Fibroblast of villous mesenchyme (primary cell): ENCODE data around the gene KCNJ6. TPM values are rescaled to one million over a fixed set of nuclear protein-coding genes. Genes with fewer than 3 reads are reported as not detected.

Experiments
- DNase-seq: peaks from one replicate; pipeline ENCODE4 v3.0.0-alpha.2; 2010; ENCODE audit warnings: low read depth
- H3K4me3 ChIP-seq: 2 replicates; pipeline ENCODE4 v1.5.1; 2011; ENCODE audit warnings: low read depth, mild to moderate bottlenecking, low read length
- total RNA-seq: library from RNA; depleted of rRNA; stranded (reverse); fragments of >200 nt; gene quantifications from 2 replicates; pipeline ENCODE4 v1.2.3, GENCODE V29; 2012
- TF ChIP-seq, protein P1 (sequence below): IDR thresholded peaks from 2 replicates; pipeline ENCODE4 v1.5.1; 2012; ENCODE audit warnings: low read depth, mild to moderate bottlenecking, low read length; ENCODE audit not compliant: insufficient read depth

Gene KCNJ6
- total RNA-seq, 1 donor: not detected

- TF ChIP-seq, protein P1, sequence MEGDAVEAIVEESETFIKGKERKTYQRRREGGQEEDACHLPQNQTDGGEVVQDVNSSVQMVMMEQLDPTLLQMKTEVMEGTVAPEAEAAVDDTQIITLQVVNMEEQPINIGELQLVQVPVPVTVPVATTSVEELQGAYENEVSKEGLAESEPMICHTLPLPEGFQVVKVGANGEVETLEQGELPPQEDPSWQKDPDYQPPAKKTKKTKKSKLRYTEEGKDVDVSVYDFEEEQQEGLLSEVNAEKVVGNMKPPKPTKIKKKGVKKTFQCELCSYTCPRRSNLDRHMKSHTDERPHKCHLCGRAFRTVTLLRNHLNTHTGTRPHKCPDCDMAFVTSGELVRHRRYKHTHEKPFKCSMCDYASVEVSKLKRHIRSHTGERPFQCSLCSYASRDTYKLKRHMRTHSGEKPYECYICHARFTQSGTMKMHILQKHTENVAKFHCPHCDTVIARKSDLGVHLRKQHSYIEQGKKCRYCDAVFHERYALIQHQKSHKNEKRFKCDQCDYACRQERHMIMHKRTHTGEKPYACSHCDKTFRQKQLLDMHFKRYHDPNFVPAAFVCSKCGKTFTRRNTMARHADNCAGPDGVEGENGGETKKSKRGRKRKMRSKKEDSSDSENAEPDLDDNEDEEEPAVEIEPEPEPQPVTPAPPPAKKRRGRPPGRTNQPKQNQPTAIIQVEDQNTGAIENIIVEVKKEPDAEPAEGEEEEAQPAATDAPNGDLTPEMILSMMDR: no peak
- DNase-seq: no peak
Observed at GRCh38 chr21:37574316-37574715, 341.9 kb downstream of the KCNJ6 start.

GRCh38 chr21:37571442-37571841, 344.8 kb downstream of the KCNJ6 start:
- DNase-seq: no peak
- TF ChIP-seq, protein P1: no peak
- H3K4me3 ChIP-seq: no peak overlapping the region

More at GRCh38 chr21:37574316-37574715, 341.9 kb downstream of the KCNJ6 start:
- H3K4me3 ChIP-seq: no peak overlapping the region

DNA sequence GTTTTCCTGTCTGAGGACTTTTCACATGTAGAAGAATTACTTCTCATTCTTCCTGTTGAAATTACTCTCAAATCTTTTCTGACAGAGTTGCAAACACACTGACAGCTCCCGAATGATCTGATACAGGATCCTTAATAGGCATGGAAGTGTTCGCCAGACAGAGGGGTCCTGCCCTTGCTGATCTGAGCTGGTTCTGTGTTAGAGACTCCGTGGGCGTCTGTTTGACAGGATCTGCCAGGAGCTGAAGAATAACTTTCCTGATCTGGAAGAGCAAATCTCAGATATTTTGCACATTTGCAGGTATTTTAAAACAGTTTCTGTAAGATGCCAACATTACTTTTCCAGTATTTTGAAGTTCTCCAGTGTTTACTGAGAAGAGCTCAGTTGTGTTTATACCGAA, 347.3 kb downstream of the KCNJ6 start:
- H3K4me3 ChIP-seq: no peak overlapping the region
- TF ChIP-seq, protein P1: no peak
- no peak for DNase-seq

DNA sequence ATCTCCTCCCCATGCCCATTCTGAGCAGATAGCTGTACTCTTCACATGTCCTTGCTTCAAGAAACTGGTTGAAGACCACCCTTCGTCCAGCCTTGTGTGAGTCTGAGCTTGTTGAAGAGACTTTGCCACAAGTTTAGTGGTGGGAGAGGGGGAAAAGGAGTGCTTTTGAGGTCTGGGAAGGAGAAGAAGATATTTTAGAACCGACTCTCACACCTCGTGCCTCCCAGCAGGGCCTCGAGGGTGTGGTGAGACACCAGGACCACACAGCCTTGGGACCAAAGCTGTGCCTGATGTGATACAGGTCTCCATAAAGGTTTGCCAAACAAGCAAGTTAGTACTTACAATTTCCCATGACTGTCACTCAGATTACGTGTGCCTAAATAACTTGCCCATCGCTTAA, 347.8 kb downstream of the KCNJ6 start:
- no peak for DNase-seq
- TF ChIP-seq, protein P1: no peak
- H3K4me3 ChIP-seq: no peak overlapping the region

GRCh38 chr21:37566790-37567615, 349.3 kb downstream of the KCNJ6 start:
- no peak for DNase-seq
- H3K4me3 ChIP-seq: no peak overlapping the region
- TF ChIP-seq, protein P1: no peak

GRCh38 chr21:37565530-37566223, 350.6 kb downstream of the KCNJ6 start:
- TF ChIP-seq, protein P1: no peak
- peak; percentile 80 for DNase-seq
- H3K4me3 ChIP-seq: peak overlapping the region; percentile 4
